RWPE2 (cell line): ENCODE results near the gene ROMO1.

Source experiments
- ATAC-seq: fragments of 200-7000 bp; cut with Tn5 transposase; 3 replicates; pipeline ENCODE4 v1.9.1; 2021; ENCODE audit warnings: low read depth
- DNase-seq: peaks from one replicate; pipeline ENCODE4 v3.0.0-alpha.2; 2020; ENCODE audit warnings: low spot score
- H3K27ac ChIP-seq: fragments of 450-650 bp; 2 replicates; pipeline ENCODE4 v1.5.1; 2017; ENCODE audit warnings: mild to moderate bottlenecking; ENCODE audit not compliant: poor library complexity, severe bottlenecking
- H3K27me3 ChIP-seq: fragments of 250-450 bp; sonication (Bioruptor Pico); 2 replicates; pipeline ENCODE4 v1.5.1; 2021; ENCODE audit warnings: mild to moderate bottlenecking, moderate library complexity; ENCODE audit not compliant: insufficient read depth, poor library complexity, severe bottlenecking
- H3K36me3 ChIP-seq: fragments of 250-450 bp; sonication (Bioruptor Pico); 2 replicates; pipeline ENCODE4 v1.5.1; 2020; ENCODE audit warnings: low read depth, mild to moderate bottlenecking, moderate library complexity
- H3K4me1 ChIP-seq: fragments of 250-450 bp; sonication (Bioruptor Pico); 2 replicates; pipeline ENCODE4 v1.5.1; 2021; ENCODE audit warnings: mild to moderate bottlenecking, moderate library complexity; ENCODE audit not compliant: insufficient read depth, poor library complexity, severe bottlenecking
- H3K4me3 ChIP-seq: fragments of 250-450 bp; sonication (Bioruptor Pico); 2 replicates; pipeline ENCODE4 v1.5.1; 2021; ENCODE audit warnings: mild to moderate bottlenecking, moderate library complexity; ENCODE audit not compliant: severe bottlenecking
- H3K9me3 ChIP-seq: fragments of 250-450 bp; sonication (Bioruptor Pico); 2 replicates; pipeline ENCODE4 v1.5.1; 2021; ENCODE audit warnings: mild to moderate bottlenecking, moderate library complexity; ENCODE audit not compliant: severe bottlenecking
- TF ChIP-seq, protein P1 (sequence below): fragments of 450-650 bp; IDR thresholded peaks from one replicate; pipeline ENCODE4 v1.5.1; 2017; ENCODE audit warnings: mild to moderate bottlenecking, moderate library complexity; ENCODE audit not compliant: poor library complexity, severe bottlenecking

The ROMO1 gene

DNA sequence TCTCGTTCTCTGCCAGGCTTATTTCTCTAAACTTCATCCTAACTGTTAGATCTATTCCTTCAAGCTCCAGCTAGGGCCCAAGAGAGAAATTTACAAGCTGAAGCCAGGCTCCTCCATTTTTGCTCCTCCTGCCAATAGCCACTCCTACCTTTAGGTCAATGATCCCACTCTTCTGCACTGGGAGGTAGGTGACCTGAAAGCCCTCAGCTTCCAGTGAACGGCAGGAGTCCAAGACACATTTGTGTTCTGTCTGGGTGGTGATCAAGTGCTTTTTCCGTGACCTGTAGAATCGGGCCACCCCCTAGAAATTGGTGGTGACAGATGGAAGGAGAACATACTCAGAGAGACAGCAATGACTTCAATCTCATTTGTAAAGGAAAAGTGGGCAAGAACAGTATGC is 8.9 kb upstream of the ROMO1 start:
- peaks cover 89% of the 10 kb centered on the region for H3K36me3 ChIP-seq

DNA sequence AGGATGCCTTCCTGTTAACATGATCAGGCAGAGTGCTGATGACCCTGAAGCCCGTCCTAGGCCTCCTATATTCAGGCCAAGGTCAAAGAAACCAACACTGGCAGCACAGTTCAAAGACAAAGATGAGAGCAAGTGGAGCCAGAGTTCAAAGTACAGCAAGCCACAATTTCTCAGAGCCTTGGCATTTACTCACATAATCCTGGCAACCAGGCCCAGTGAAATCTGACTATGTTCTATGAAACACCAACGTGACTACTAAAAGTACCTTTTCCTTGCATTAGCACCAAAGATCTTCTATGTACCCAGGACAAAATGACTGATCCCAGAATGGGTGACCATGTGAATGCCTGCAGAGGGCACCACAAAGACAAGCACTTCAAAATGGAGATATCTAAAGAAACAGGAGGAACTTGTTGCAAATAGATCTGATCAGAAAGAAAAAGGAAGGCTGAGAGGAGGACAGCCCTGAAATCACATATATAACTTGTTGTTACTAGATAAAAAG is 3.9 kb upstream of the ROMO1 start:
- TF ChIP-seq, protein P1, sequence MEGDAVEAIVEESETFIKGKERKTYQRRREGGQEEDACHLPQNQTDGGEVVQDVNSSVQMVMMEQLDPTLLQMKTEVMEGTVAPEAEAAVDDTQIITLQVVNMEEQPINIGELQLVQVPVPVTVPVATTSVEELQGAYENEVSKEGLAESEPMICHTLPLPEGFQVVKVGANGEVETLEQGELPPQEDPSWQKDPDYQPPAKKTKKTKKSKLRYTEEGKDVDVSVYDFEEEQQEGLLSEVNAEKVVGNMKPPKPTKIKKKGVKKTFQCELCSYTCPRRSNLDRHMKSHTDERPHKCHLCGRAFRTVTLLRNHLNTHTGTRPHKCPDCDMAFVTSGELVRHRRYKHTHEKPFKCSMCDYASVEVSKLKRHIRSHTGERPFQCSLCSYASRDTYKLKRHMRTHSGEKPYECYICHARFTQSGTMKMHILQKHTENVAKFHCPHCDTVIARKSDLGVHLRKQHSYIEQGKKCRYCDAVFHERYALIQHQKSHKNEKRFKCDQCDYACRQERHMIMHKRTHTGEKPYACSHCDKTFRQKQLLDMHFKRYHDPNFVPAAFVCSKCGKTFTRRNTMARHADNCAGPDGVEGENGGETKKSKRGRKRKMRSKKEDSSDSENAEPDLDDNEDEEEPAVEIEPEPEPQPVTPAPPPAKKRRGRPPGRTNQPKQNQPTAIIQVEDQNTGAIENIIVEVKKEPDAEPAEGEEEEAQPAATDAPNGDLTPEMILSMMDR, result no peak
- ATAC-seq, result no peak

More for the DNA sequence above, 8.9 kb upstream of the ROMO1 start:
- DNase-seq (peak; percentile 45), ATAC-seq (no peak)
- Histone ChIP-seq H3K4me3 (no peak overlapping the region), H3K27me3 (no peaks in the 10 kb centered on the region), H3K4me1 (no peaks in the 10 kb centered on the region), H3K27ac (no peak overlapping the region), H3K9me3 (no peaks in the 10 kb centered on the region)
- TF ChIP-seq, protein P1, result no peak

DNA sequence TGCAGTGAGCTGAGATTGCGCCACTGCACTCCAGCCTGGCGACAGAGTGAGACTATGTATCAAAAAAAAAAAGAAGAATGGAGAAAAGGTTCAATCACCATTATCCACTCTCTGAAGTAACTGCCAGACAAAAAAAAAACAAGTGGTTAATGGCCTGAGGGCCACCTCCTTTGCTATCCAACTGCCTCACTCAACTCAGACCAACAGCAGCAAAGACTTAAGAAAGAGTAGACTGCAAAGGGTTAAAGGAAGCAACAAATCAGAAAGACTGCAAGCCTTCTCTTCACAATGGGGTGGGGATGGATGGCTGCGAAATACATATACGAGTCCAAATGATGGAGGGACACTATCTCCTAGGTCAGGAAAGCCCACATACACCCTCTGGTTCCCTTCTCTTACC is 3.2 kb upstream of the ROMO1 start:
- Histone ChIP-seq H3K4me1 (peaks cover 15% of the 10 kb centered on the region), H3K27ac (no peak overlapping the region), H3K4me3 (no peak overlapping the region), H3K36me3 (peaks cover 72% of the 10 kb centered on the region), H3K9me3 (no peaks in the 10 kb centered on the region), H3K27me3 (no peaks in the 10 kb centered on the region)
- DNase-seq, result peak; percentile 16
- no peak for ATAC-seq
- TF ChIP-seq, protein P1, result no peak

More for the DNA sequence above, 3.9 kb upstream of the ROMO1 start:
- peak; percentile 32 for DNase-seq
- Histone ChIP-seq H3K27ac (no peak overlapping the region), H3K4me1 (peaks cover 10% of the 10 kb centered on the region), H3K9me3 (no peaks in the 10 kb centered on the region), H3K27me3 (no peaks in the 10 kb centered on the region), H3K4me3 (no peak overlapping the region), H3K36me3 (peaks cover 72% of the 10 kb centered on the region)

DNA sequence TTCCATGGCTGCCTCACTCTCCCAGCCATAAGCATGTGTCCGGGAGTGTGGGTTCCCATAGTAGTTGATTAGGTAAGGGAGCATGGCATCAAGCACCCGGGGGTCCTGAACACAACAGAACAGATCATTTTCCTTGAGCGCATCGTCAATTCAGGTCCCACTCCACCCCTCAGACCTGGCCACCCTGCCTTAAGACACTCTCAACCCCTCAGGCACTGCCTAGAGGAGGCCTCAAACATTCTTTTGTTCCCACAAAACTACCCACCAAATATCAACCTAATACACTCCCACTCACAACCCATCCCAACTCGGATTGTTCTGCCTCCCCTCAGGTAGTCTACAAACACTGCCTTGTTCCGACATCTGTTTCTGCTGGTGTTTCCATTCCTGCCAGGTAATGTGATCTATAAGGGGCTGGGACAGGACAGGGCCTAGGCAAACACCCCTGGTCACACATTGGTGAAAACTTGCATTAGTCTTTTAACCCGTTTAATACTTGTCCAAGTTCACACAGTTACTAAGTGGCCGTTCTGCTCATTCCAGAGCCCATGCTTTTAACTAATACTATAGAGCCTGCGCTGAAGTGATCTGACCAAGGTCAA is 1.4 kb upstream of the ROMO1 start:
- TF ChIP-seq, protein P1, result no peak
- ATAC-seq (no peak), DNase-seq (peak; percentile 56)
- Histone ChIP-seq H3K9me3 (no peaks in the 10 kb centered on the region), H3K4me1 (peaks cover 15% of the 10 kb centered on the region), H3K4me3 (peak overlapping the region; percentile 81), H3K27me3 (no peaks in the 10 kb centered on the region), H3K27ac (peak overlapping the region; percentile 82), H3K36me3 (peaks cover 76% of the 10 kb centered on the region)
